GM19025 (cell line): ENCODE measurements around the gene IFNGR1.

Source experiments
- ATAC-seq: cut with Tn5 transposase; IDR thresholded peaks from one replicate; pipeline ENCODE4 v1.9.1; 2021; ENCODE audit warnings: mild to moderate bottlenecking, low read depth, moderate library complexity; ENCODE audit not compliant: unreplicated experiment

The IFNGR1 gene

DNA sequence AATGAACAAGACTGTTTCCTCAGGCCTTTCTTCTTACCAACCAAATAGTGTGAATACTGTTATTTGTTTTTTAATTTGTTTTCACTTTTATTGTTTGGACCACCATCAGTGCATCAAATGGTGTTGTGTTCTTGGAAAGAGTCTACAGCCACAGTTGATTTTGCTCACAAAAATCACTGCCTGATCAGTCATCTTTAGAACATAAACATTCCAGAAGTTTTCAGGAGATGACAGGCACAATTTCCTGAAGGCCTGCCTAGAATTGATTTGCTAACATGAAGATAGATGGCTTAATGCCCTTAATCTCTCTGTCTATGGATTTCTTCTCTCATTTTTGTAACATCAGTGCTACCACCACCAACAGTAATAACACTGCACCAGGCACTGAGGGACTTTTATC is 59.3 kb downstream of the IFNGR1 start:
- ATAC-seq, result no peak

DNA sequence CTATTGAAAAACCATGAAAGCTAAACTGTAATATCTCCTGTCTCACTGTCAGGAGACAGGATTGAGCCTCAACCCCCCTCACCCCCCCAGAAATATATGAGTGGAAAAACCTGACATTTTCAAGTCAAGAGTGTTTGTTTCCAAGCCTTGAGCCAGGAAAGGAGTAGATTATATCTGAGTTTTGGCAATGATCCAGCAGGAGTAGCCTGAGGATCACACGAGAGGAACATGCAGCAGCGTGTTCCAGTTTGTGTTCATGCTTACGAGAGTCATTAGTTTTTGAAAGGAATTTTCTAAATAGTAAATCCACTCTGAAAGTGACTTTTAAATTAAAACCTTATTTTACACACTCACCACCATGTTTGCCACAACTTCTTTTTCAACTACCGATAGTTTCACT is 61.6 kb downstream of the IFNGR1 start:
- no peak for ATAC-seq

DNA sequence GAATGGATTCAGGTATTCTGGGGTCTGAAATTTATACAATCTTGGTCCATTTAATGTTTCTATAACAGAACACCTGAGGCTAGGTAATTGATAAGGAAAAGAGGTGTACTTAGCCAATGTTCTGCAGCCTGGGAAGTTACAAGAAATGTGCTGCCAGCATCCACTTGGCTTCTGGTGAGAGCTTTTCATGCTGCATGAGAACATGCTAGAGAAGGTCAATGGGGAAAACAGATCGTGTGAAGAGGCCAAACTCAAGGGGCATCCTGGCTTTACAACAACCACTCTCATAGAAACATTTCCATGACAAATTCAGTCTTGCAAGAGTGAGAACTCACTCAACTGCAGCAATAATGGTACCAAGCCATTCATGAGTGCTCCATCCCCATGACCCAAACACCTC is 62.5 kb downstream of the IFNGR1 start:
- no peak for ATAC-seq

DNA sequence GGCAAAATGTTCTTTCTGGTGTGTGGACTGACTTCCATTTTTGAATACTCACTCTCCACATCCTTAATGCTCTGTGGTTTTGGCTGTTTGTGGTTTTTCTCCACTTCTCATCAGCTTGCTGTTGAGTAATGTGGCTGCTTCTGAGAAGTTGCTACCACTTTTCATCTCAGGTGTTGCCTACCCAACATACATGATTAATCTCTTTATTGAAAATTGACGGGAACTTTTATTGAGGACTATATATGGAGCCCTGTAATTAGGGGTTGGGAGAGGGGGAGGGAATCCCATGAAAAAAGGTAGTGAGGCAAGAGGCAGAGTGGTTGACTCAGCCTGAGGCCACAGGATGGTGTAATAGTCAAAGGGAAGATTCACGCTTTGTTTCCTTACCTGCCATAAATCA is 63.4 kb downstream of the IFNGR1 start:
- no peak for ATAC-seq

DNA sequence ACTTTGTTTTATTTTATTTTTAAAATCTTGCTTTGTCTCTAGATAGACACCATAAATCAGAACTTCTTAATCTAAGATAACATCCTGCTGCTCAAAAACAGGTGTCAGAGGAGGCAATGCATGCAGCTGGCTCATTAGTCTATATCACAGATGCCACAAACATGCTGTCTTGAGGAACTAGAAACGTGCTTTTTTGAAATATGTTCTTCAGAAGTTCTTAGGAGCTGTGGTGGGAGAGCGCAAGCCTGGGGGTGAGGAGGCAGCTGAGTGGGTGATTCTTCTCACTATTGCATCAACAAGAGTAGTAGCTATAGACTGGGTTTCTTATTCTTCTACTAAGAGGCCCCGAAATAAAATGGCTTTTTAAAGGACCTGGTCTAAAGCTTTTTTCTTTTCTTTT is 69.1 kb downstream of the IFNGR1 start:
- no peak for ATAC-seq

DNA sequence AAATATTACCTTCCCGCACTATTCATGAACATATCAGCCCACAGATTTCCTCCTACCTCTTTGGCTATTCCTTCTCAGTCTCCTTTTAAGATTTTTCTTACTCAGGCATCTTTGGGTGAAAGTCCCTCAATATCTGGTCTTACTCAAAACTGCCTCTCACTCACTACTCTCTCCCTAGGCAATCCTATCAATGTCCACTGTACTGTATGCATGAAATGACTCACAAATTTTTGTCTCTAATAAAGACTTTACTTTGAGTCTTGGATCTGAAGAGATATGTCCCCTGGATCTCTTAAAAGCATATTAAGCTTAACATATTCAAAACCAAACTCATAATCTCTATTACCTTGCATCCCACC is 70.2 kb downstream of the IFNGR1 start:
- no peak for ATAC-seq

DNA sequence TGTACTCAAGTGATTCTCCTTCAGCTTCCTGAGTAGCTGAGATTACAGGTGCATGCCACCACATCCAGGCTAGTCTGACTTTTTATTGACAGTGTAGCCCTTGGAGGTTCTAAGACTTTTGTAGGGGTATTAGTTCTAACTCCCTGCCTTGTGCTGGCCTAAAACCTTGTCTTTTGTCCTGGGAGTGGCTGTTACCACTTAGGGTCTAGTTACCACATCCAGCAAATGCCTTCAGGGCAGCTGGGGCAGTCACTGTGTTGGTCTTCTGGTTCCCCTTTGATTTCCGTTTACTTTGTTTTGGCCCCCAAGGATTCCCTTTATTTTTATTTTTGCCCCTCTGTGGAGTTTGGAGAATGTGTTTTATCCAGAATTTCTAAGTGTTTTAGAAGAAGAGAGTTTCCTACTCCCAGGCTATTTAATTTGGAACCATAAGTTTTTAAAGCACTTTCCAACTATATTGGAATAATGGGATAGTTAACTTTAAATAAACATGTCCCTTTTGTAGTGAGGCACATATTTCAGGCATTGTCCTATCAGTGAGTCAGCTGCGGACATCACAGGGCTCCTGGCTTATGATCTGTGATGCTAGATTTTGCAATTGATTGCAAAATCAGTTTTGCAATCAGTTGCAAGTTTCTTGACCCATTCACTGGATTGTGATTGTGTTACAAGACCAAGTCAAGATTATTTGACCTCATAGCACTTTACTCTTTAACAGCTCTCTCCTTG is 70.7 kb downstream of the IFNGR1 start:
- no peak for ATAC-seq
